Endodermal cell (in vitro differentiated cells): Measurements from ENCODE around the gene PCGF3. TPM values are rescaled to one million over a fixed set of nuclear protein-coding genes. Genes with fewer than 3 reads are reported as not detected.

Source experiments
- DNase-seq: peaks from one replicate; pipeline ENCODE4 v3.0.0-alpha.2; 2017
- H3K27ac ChIP-seq: 2 replicates; pipeline ENCODE4 v1.5.1; 2013; ENCODE audit warnings: mild to moderate bottlenecking, low read depth, low read length, moderate library complexity
- H3K27me3 ChIP-seq: 2 replicates; pipeline ENCODE4 v1.6.1; 2013; ENCODE audit warnings: mild to moderate bottlenecking, low read length, moderate library complexity; ENCODE audit not compliant: insufficient read depth, control insufficient read depth, poor library complexity, severe bottlenecking
- H3K36me3 ChIP-seq: 2 replicates; pipeline ENCODE4 v1.7.0; 2013; ENCODE audit warnings: mild to moderate bottlenecking, low read length, moderate library complexity; ENCODE audit not compliant: control insufficient read depth, insufficient read depth
- H3K4me1 ChIP-seq: one replicate; pipeline ENCODE4 v1.7.0; 2013; ENCODE audit warnings: low read length; ENCODE audit not compliant: control insufficient read depth, insufficient read depth
- H3K4me3 ChIP-seq: 2 replicates; pipeline ENCODE4 v1.5.1; 2013; ENCODE audit warnings: mild to moderate bottlenecking, low read length, moderate library complexity
- H3K9ac ChIP-seq: 2 replicates; pipeline ENCODE4 v1.6.1; 2013; ENCODE audit warnings: mild to moderate bottlenecking, low read length, moderate library complexity; ENCODE audit not compliant: poor library complexity, severe bottlenecking; ENCODE audit errors: extremely low read depth
- H3K9me3 ChIP-seq: 2 replicates; pipeline ENCODE4 v1.6.1; 2013; ENCODE audit warnings: mild to moderate bottlenecking, low read length, moderate library complexity; ENCODE audit not compliant: control insufficient read depth
- H3K27ac Mint-ChIP-seq: 2 replicates; pipeline ENCODE4 v1.8.0; 2020; ENCODE audit warnings: mixed read lengths
- H3K27me3 Mint-ChIP-seq: 2 replicates; pipeline ENCODE4 v1.8.0; 2021; ENCODE audit warnings: mild to moderate bottlenecking, mixed read lengths; ENCODE audit not compliant: insufficient read depth
- H3K36me3 Mint-ChIP-seq: 2 replicates; pipeline ENCODE4 v1.8.0; 2020; ENCODE audit warnings: low read depth, mixed read lengths
- H3K4me1 Mint-ChIP-seq: 2 replicates; pipeline ENCODE4 v1.8.0; 2020; ENCODE audit warnings: mixed read lengths
- H3K4me3 Mint-ChIP-seq: 2 replicates; pipeline ENCODE4 v1.8.0; 2020; ENCODE audit warnings: mild to moderate bottlenecking, moderate library complexity, mixed read lengths
- H3K9me3 Mint-ChIP-seq: 2 replicates; pipeline ENCODE4 v1.8.0; 2020; ENCODE audit warnings: mild to moderate bottlenecking, mixed read lengths
- WGBS, 2 experiments: methylation state at CpG; one replicate each; pipeline versions ENCODE4 v1.1.5 to v1.1.7; 2013; ENCODE audit warnings: missing lambda C conversion rate in 2 of 2, mixed read lengths in 1 of 2; ENCODE audit not compliant: insufficient coverage in 1 of 2, insufficient read length in 1 of 2; 5-methylcytosine and 5-hydroxymethylcytosine counted together
- total RNA-seq, 2 donors: library from RNA; stranded (reverse); fragmentation: NEBNext Ultra II Directional in 1 of 2; extraction: Animal tissue kit (Norgen Biotek cat#: 25700) in 1 of 2; gene quantifications; 2 replicates in 1 of 2; 3 replicates in 1 of 2; pipeline ENCODE4 v1.2.1, GENCODE V29; 2021
- TF ChIP-seq, protein P1 (sequence below): fragments of 200-600 bp; sonication (generic); conservative IDR thresholded peaks from 2 replicates; pipeline ENCODE4 v1.5.0; 2021; ENCODE audit warnings: antibody characterized with exemption, mild to moderate bottlenecking

The PCGF3 gene
- total RNA-seq, 2 donors from 2014 or later: 53.1 to 64.0 TPM

DNA sequence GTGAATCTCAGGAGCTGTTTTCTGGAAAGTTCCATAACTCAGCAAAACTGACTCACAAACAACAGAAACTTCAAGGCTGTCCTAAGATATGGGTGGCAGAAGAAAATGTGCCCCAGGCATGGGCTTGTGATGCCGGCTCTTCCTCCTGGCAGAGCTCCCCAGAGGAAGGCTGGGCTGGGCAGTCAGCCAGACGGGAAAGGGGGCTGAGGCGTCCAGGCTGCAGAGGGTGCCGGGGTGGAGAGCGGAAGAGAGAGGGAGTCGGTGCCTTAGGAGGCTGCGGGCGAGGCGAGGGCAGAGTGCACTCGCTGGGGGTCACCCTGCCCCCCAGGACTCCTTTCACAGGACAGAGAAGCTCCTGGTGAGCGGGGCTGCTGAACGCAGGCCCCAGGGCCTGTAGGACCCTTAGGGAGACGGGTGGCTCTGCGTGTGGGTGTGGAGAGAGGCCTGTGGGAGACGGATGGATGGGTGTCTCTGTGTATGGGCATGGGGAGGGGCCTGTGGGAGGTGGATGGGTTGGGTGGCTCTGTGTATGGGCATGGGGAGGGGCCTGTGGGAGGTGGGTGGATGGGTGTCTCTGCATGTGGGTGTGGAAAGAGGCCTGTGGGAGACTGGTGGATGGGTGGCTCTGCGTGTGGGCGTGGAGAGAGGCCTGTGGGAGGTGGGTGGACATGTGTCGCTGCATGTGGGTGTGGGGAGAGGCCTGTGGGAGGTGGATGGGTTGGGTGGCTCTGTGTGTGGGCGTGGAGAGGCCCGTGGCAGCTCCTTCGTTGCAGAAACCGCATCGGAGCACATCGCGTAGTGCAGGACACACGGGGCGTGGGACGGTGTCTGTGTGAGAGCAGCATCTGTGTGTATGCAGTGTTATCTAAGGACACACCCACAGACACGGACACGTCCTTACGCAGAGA is 15.9 kb downstream of the PCGF3 start:
- WGBS, 2 experiments: 97 to 99% methylated on average over 19 to 31 of the region's 31 CpGs
- H3K36me3 Mint-ChIP-seq: peaks cover 51% of the 10 kb centered on the region
- no peak overlapping the region for H3K4me3 ChIP-seq
- no peak overlapping the region for H3K4me3 Mint-ChIP-seq
- TF ChIP-seq, protein P1, sequence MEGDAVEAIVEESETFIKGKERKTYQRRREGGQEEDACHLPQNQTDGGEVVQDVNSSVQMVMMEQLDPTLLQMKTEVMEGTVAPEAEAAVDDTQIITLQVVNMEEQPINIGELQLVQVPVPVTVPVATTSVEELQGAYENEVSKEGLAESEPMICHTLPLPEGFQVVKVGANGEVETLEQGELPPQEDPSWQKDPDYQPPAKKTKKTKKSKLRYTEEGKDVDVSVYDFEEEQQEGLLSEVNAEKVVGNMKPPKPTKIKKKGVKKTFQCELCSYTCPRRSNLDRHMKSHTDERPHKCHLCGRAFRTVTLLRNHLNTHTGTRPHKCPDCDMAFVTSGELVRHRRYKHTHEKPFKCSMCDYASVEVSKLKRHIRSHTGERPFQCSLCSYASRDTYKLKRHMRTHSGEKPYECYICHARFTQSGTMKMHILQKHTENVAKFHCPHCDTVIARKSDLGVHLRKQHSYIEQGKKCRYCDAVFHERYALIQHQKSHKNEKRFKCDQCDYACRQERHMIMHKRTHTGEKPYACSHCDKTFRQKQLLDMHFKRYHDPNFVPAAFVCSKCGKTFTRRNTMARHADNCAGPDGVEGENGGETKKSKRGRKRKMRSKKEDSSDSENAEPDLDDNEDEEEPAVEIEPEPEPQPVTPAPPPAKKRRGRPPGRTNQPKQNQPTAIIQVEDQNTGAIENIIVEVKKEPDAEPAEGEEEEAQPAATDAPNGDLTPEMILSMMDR: no peak
- no peaks in the 10 kb centered on the region for H3K4me1 ChIP-seq
- no peaks in the 10 kb centered on the region for H3K27me3 ChIP-seq
- no peaks in the 10 kb centered on the region for H3K27me3 Mint-ChIP-seq
- H3K27ac Mint-ChIP-seq: no peak overlapping the region
- H3K9ac ChIP-seq: no peak overlapping the region
- no peak overlapping the region for H3K27ac ChIP-seq
- no peaks in the 10 kb centered on the region for H3K4me1 Mint-ChIP-seq
- no peak for DNase-seq
- no peaks in the 10 kb centered on the region for H3K9me3 Mint-ChIP-seq
- H3K9me3 ChIP-seq: no peaks in the 10 kb centered on the region
- peaks cover 13% of the 10 kb centered on the region for H3K36me3 ChIP-seq

DNA sequence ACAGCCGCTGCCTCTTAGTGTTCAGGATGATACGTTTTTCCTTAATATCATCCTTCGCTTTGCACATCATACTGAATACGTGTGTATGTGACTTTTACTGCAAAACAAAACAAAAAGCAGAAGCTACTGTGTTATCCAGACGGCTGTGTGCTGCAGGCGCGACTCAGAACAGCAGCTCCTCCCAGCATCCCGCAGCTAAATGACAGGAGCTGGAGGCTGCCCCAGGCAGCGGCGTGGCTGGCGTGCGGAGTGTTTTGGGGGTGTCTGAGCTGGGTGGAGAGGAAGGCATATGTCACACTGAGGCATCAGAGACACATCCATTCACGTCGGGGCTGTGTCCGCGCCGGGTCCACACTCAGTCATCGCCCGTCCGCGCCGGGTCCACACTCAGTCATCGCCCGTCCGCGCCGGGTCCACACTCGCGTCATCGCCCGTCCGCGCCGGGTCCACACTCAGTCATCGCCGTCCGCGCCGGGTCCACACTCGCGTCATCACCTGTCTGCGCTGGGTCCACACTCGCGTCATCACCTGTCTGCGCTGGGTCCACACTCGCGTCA is 16.6 kb downstream of the PCGF3 start:
- Mint-ChIP-seq H3K36me3 (peaks cover 51% of the 10 kb centered on the region), H3K9me3 (no peaks in the 10 kb centered on the region), H3K27ac (no peak overlapping the region), H3K27me3 (no peaks in the 10 kb centered on the region), H3K4me1 (no peaks in the 10 kb centered on the region), H3K4me3 (no peak overlapping the region)
- Histone ChIP-seq H3K9me3 (no peaks in the 10 kb centered on the region), H3K4me3 (no peak overlapping the region), H3K27ac (no peak overlapping the region), H3K4me1 (no peaks in the 10 kb centered on the region), H3K27me3 (no peaks in the 10 kb centered on the region), H3K36me3 (peaks cover 13% of the 10 kb centered on the region), H3K9ac (no peak overlapping the region)
- TF ChIP-seq, protein P1: no peak
- DNase-seq: no peak
- 95 to 96% methylated on average over 46 to 47 of the region's 47 CpGs for WGBS, 2 experiments

DNA sequence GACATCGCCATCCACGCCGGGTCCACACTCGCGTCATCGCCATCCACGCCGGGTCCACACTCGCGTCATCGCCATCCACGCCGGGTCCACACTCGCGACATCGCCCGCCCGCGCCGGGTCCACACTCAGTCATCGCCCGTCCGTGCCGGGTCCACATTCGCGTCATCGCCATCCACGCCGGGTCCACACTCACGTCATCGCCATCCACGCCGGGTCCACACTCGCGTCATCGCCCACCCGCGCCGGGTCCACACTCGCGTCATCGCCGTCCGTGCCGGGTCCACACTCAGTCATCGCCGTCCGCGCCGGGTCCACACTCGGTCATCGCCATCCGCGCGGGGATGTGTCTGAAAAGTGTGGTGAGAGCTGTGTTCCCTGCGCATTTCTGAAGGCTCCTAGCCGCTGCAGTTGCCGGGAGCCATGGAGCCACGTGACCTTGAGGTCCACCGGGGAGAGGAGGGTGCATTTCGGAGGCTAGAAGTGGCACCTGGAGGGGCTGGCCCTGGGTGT is 17.3 kb downstream of the PCGF3 start:
- Mint-ChIP-seq H3K27ac (no peak overlapping the region), H3K27me3 (no peaks in the 10 kb centered on the region), H3K36me3 (peaks cover 51% of the 10 kb centered on the region), H3K4me1 (no peaks in the 10 kb centered on the region), H3K9me3 (no peaks in the 10 kb centered on the region), H3K4me3 (no peak overlapping the region)
- H3K9ac ChIP-seq: no peak overlapping the region
- H3K36me3 ChIP-seq: peaks cover 13% of the 10 kb centered on the region
- H3K27ac ChIP-seq: no peak overlapping the region
- no peaks in the 10 kb centered on the region for H3K27me3 ChIP-seq
- no peak for DNase-seq
- H3K4me3 ChIP-seq: no peak overlapping the region
- H3K4me1 ChIP-seq: no peaks in the 10 kb centered on the region
- TF ChIP-seq, protein P1: no peak
- H3K9me3 ChIP-seq: no peaks in the 10 kb centered on the region
- 96 to 98% methylated on average over 43 to 61 of the region's 61 CpGs for WGBS, 2 experiments
